Endothelial cell of umbilical vein (primary cell): ENCODE data around the gene FBLN2. TPM values are rescaled to one million over a fixed set of nuclear protein-coding genes. Genes with fewer than 3 reads are reported as not detected.

Source experiments
- BruUV-seq: library from RNA; stranded (reverse); fragments of 400-500 nt; replicated peaks from 2 replicates; lab custom pipeline; 2021; lab: Mats Ljungman, UMichigan
- CTCF ChIA-PET: fragments of 300-600, 350-600 bp; sonication (Branson Sonifier 250); formaldehyde crosslinking; loops from one replicate; lab custom pipeline; 2021; ENCODE audit warnings: antibody characterized with exemption, inconsistent platforms; lab: Charles Lee
- POLR2A ChIA-PET: fragments of 300-600, 350-600 bp; sonication (Branson Sonifier 250); formaldehyde crosslinking; loops from one replicate; lab custom pipeline; 2021; ENCODE audit warnings: antibody characterized with exemption, inconsistent platforms; lab: Charles Lee
- DNase-seq: peaks from one replicate; pipeline ENCODE4 v3.0.0-alpha.2; 2011; ENCODE audit warnings: low read depth, low spot score
- FAIRE-seq: peaks from 2 replicates; lab custom pipeline; 2011; peaks lifted over from hg19 to GRCh38; lab: Jason Lieb, UNC
- H2AFZ ChIP-seq: 2 replicates; pipeline ENCODE4 v1.6.0; 2012; ENCODE audit warnings: low read depth, low read length, control low read depth, inconsistent platforms
- H3K27ac ChIP-seq: 2 replicates; pipeline ENCODE4 v1.5.1; 2011; ENCODE audit warnings: low read depth, mild to moderate bottlenecking, control low read depth, low read length, moderate library complexity; ENCODE audit not compliant: insufficient read depth
- H3K27me3 ChIP-seq, 2 experiments: 2 replicates each; pipeline versions ENCODE4 v1.6.0 to v1.6.1; 2011; ENCODE audit warnings: low read length in 2 of 2, mixed read lengths in 1 of 2; ENCODE audit not compliant: control insufficient read depth in 2 of 2, insufficient read depth in 2 of 2
- H3K36me3 ChIP-seq, 2 experiments: 2 replicates in 1 of 2; 3 replicates in 1 of 2; pipeline ENCODE4 v1.5.1; 2011; ENCODE audit warnings: low read length in 2 of 2, mild to moderate bottlenecking in 1 of 2, moderate library complexity in 1 of 2; ENCODE audit not compliant: control insufficient read depth in 2 of 2, insufficient read depth in 2 of 2; ENCODE audit errors: extremely low read depth in 1 of 2
- H3K4me1 ChIP-seq: 3 replicates; pipeline ENCODE4 v1.5.1; 2011; ENCODE audit warnings: mild to moderate bottlenecking, low read length; ENCODE audit not compliant: control insufficient read depth, insufficient read depth; ENCODE audit errors: extremely low read depth
- H3K4me2 ChIP-seq: 2 replicates; pipeline ENCODE4 v1.6.1; 2011; ENCODE audit warnings: low read length, control low read depth, mixed read lengths; ENCODE audit not compliant: insufficient read depth
- H3K4me3 ChIP-seq, 3 experiments: fragments of 200-600 bp in 1 of 3; sonication (generic), shearing (Covaris generic) in 1 of 3; replicated peaks in 1 of 3; 2 replicates each; pipeline ENCODE4 v1.5.1; 2011 to 2016; ENCODE audit warnings: control low read depth in 3 of 3, low read length in 3 of 3, mild to moderate bottlenecking in 2 of 3, inconsistent platforms in 1 of 3, low read depth in 1 of 3, moderate library complexity in 1 of 3; ENCODE audit not compliant: insufficient read depth in 1 of 3
- H3K79me2 ChIP-seq: 2 replicates; pipeline ENCODE4 v1.6.0; 2012; ENCODE audit warnings: low read length, inconsistent platforms; ENCODE audit not compliant: control insufficient read depth, insufficient read depth
- H3K9ac ChIP-seq: replicated peaks from 2 replicates; pipeline ENCODE3; 2011; ENCODE audit warnings: low read length, control low read depth; ENCODE audit not compliant: insufficient read depth; ENCODE audit errors: extremely low read depth
- H3K9me1 ChIP-seq: replicated peaks from 3 replicates; pipeline ENCODE4 v1.6.0; 2011; ENCODE audit warnings: mild to moderate bottlenecking, low read length; ENCODE audit not compliant: control insufficient read depth, insufficient read depth; ENCODE audit errors: extremely low read depth
- H3K9me3 ChIP-seq: replicated peaks from 2 replicates; pipeline ENCODE4 v1.5.1; 2012; ENCODE audit warnings: low read length, inconsistent platforms; ENCODE audit not compliant: control insufficient read depth, insufficient read depth
- H4K20me1 ChIP-seq: replicated peaks from 2 replicates; pipeline ENCODE3; 2011; ENCODE audit warnings: mild to moderate bottlenecking, low read length; ENCODE audit not compliant: control insufficient read depth, insufficient read depth; ENCODE audit errors: extremely low read depth
- EZH2 ChIP-seq: IDR thresholded peaks from 2 replicates; pipeline ENCODE4 v1.6.1; 2012; ENCODE audit warnings: borderline replicate concordance, low read depth, mild to moderate bottlenecking, moderate library complexity, low read length, inconsistent platforms; ENCODE audit not compliant: severe bottlenecking
- FOS ChIP-seq: IDR thresholded peaks from 2 replicates; pipeline ENCODE4 v1.6.1; 2011; ENCODE audit warnings: mild to moderate bottlenecking, low read length, moderate library complexity, borderline replicate concordance; ENCODE audit not compliant: insufficient read depth
- MAX ChIP-seq: IDR thresholded peaks from 2 replicates; pipeline ENCODE4 v1.6.1; 2011; ENCODE audit not compliant: insufficient read depth, insufficient read length
- MYC ChIP-seq: IDR thresholded peaks from one replicate; pipeline ENCODE4 v1.6.1; 2011; ENCODE audit warnings: mild to moderate bottlenecking, low read depth, low read length
- POLR2A ChIP-seq: IDR thresholded peaks from 2 replicates; pipeline ENCODE4 v1.6.1; 2012; ENCODE audit warnings: low read depth, mild to moderate bottlenecking, control low read depth, low read length
- POLR2AphosphoS5 ChIP-seq: IDR thresholded peaks from 2 replicates; pipeline ENCODE4 v1.6.1; 2012; ENCODE audit warnings: low read depth, mild to moderate bottlenecking, control low read depth, low read length, moderate library complexity; ENCODE audit not compliant: insufficient read depth
- dilution Hi-C: fragments of 300-500 bp; cut with MboI; formaldehyde crosslinking; loops from one replicate; pipeline ENCODE4 v1.15.0; 2019; ENCODE audit warnings: low sequenced_read_pairs; ENCODE audit not compliant: extremely low pct_ligation_motif_present
- intact Hi-C: fragments of 100-400 bp; cut with micrococcal nuclease; formaldehyde crosslinking; loops from one replicate; pipeline ENCODE4 v1.10.0; 2022
- polyA plus RNA-seq, 4 experiments: library from polyadenylated mRNA; depleted of rRNA in 3 of 4; stranded (reverse) in 3 of 4; unstranded in 1 of 4; fragments of >200 nt; gene quantifications; 2 replicates each; pipeline versions ENCODE4 v1.2.1 to v1.2.3, GENCODE V29; 2011 to 2012; ENCODE audit warnings: missing spikeins in 1 of 4
- total RNA-seq: library from RNA; stranded (reverse); gene quantifications from 2 replicates; pipeline ENCODE4 v1.2.3, GENCODE V29; 2021

The FBLN2 gene
- total and polyA plus RNA-seq, 2 donors (not counting 3 experiments of a cell fraction or from before 2014, with no cell fraction given), result 1.4 to 1.9 TPM

DNA sequence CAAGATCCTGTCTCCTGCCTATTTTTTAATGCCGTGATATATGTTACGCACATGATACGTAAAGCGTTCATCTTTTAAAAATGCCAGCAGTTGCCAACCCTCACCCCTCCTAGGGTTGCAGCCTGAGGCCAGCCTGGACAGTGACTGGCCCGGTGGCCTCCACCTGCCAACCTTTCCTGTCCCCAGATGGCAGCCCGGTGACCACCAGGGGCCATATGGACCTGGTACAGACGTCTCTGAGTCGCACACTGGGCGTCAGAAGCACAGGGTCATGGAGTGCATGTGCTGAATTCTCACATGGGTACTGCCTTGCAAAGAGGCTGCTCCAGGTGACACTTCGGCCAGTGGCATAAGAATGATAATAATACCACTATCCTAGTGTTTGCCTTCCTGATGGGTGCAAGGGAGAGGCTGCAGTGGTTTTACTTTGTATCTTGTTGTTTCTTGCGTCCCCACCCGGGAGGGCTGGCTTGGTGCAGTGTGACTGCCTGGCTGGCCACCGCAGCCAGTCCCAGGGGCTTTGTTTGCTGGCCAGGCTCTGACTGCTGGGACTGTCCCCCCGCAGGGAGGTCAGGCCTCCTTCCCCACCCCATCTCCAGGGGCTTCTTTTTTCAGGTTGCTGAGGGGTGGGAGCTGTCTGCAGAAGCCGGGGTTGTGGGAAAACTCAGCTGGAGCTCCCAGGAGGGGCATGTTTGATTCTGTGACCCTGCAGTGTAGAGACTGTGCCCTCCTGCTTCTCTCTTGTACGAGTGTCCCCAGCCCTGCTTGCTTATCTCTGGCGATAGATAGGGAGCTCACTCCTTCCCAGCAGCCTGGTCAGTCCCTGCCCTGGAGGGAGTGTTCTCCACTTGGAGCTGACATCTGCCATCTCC lies 16.9 kb downstream of the FBLN2 start:
- FAIRE-seq, result no peak
- no peaks in the 10 kb centered on the region for H3K4me1 ChIP-seq
- H3K4me3 ChIP-seq, result no peak overlapping the region
- no peak overlapping the region for H2AFZ ChIP-seq
- ChIA-PET POLR2A (no interaction called here), CTCF (interaction anchor here (1.2 kb wide), 1 partner anchor 70 kb away, joined by 3 read pairs; no protein-coding TSS in a partner anchor)
- no peaks in the 10 kb centered on the region for H3K79me2 ChIP-seq
- no TSS peak for BruUV-seq
- no peak overlapping the region for H3K4me2 ChIP-seq
- no peaks in the 10 kb centered on the region for H3K9me3 ChIP-seq
- H3K9ac ChIP-seq, result no peak overlapping the region
- TF ChIP-seq MAX, result no peak
- no peak for TF ChIP-seq POLR2A
- no peaks in the 10 kb centered on the region for H3K9me1 ChIP-seq
- no peaks in the 10 kb centered on the region for H3K36me3 ChIP-seq
- no peak for DNase-seq
- H3K27ac ChIP-seq, result no peak overlapping the region
- dilution Hi-C loops, result no loop called here
- H4K20me1 ChIP-seq, result no peaks in the 10 kb centered on the region
- peaks cover 6 to 8% of the 10 kb centered on the region in 2 experiments for H3K27me3 ChIP-seq
- intact Hi-C loops, result no loop called here

- CTCF ChIA-PET, result interaction anchor here (1.2 kb wide), 1 partner anchor 70 kb away, joined by 3 read pairs; no protein-coding TSS in a partner anchor
- BruUV-seq, result no TSS peak
- dilution Hi-C loops, result no loop called here
- no peak overlapping the region for H2AFZ ChIP-seq
- no peaks in the 10 kb centered on the region for H3K9me3 ChIP-seq
- H3K79me2 ChIP-seq, result no peaks in the 10 kb centered on the region
- no peak overlapping the region for H3K27ac ChIP-seq
- H3K4me3 ChIP-seq, result no peak overlapping the region
- no peaks in the 10 kb centered on the region for H3K36me3 ChIP-seq
- H3K9me1 ChIP-seq, result no peaks in the 10 kb centered on the region
- H3K4me2 ChIP-seq, result no peak overlapping the region
- intact Hi-C loops, result no loop called here
- H3K4me1 ChIP-seq, result no peaks in the 10 kb centered on the region
- DNase-seq, result no peak
- POLR2A ChIA-PET, result no interaction called here
- peaks cover 2 to 3% of the 10 kb centered on the region in 2 experiments for H3K27me3 ChIP-seq
- no peak overlapping the region for H3K9ac ChIP-seq
- FAIRE-seq, result no peak
- H4K20me1 ChIP-seq, result no peaks in the 10 kb centered on the region
- no peak for TF ChIP-seq FOS
- no peak for TF ChIP-seq POLR2A
- no peak for TF ChIP-seq MYC
- TF ChIP-seq MAX, result no peak
- no peak for TF ChIP-seq POLR2AphosphoS5
- TF ChIP-seq EZH2, result no peak
Measured at GRCh38 chr3:13566453-13566748, 17.5 kb downstream of the FBLN2 start.
